Neural cell (in vitro differentiated cells): ENCODE data around the gene RARG. TPM values are rescaled to one million over a fixed set of nuclear protein-coding genes. Genes with fewer than 3 reads are reported as not detected.

ENCODE experiments used
- H2AFZ ChIP-seq: fragments of 200-600, 300-800 bp; sonication (generic), shearing (Covaris generic); 2 replicates; pipeline ENCODE4 v1.6.0; 2014; ENCODE audit warnings: low read depth, mild to moderate bottlenecking, antibody characterized with exemption, low read length, moderate library complexity
- H3F3A ChIP-seq: fragments of 200-600 bp; shearing (Covaris generic); 2 replicates; pipeline ENCODE4 v1.6.1; 2016; ENCODE audit warnings: mild to moderate bottlenecking, moderate library complexity, mixed read lengths, antibody characterized with exemption, low read length; ENCODE audit not compliant: insufficient read depth, poor library complexity, severe bottlenecking
- H3K27ac ChIP-seq: fragments of 200-600, 300-800 bp; sonication (generic), shearing (Covaris generic); 2 replicates; pipeline ENCODE4 v1.5.1; 2014; ENCODE audit warnings: mild to moderate bottlenecking, low read length, moderate library complexity
- H3K27me3 ChIP-seq: fragments of 300-800, 200-600 bp; sonication (generic), shearing (Covaris generic); 2 replicates; pipeline ENCODE4 v1.6.0; 2014; ENCODE audit warnings: mild to moderate bottlenecking, low read depth, low read length, moderate library complexity; ENCODE audit not compliant: insufficient read depth
- H3K36me3 ChIP-seq: fragments of 300-800, 200-600 bp; sonication (generic), shearing (Covaris generic); 2 replicates; pipeline ENCODE4 v1.5.1; 2014; ENCODE audit warnings: mild to moderate bottlenecking, antibody characterized with exemption, low read length, moderate library complexity; ENCODE audit not compliant: insufficient read depth
- H3K4me2 ChIP-seq: fragments of 300-800, 200-600 bp; sonication (generic), shearing (Covaris generic); 2 replicates; pipeline ENCODE4 v1.6.0; 2014; ENCODE audit warnings: mild to moderate bottlenecking, low read length
- H3K4me3 ChIP-seq: fragments of 300-800, 200-600 bp; sonication (generic), shearing (Covaris generic); 2 replicates; pipeline ENCODE4 v1.5.1; 2014; ENCODE audit warnings: mild to moderate bottlenecking, low read length, moderate library complexity
- H3K79me2 ChIP-seq: fragments of 200-600 bp; shearing (Covaris generic); replicated peaks from 2 replicates; pipeline ENCODE4 v1.6.0; 2014; ENCODE audit warnings: mild to moderate bottlenecking, low read length, moderate library complexity; ENCODE audit not compliant: insufficient read depth
- H3K9ac ChIP-seq: fragments of 300-800, 200-600 bp; sonication (generic), shearing (Covaris generic); 2 replicates; pipeline ENCODE4 v1.6.1; 2016; ENCODE audit warnings: mild to moderate bottlenecking, low read length, mixed read lengths
- H3K9me2 ChIP-seq: fragments of 200-600 bp; shearing (Covaris generic); 2 replicates; pipeline ENCODE4 v1.6.1; 2016; ENCODE audit warnings: mild to moderate bottlenecking, low read length, mixed read lengths; ENCODE audit not compliant: insufficient read depth
- H3K9me3 ChIP-seq: fragments of 200-600, 300-800 bp; sonication (generic), shearing (Covaris generic); 2 replicates; pipeline ENCODE4 v1.6.1; 2016; ENCODE audit warnings: mild to moderate bottlenecking, mixed run types, low read length, moderate library complexity, mixed read lengths
- H4K20me1 ChIP-seq: fragments of 200-600 bp; shearing (Covaris generic); 2 replicates; pipeline ENCODE4 v1.6.1; 2016; ENCODE audit warnings: mild to moderate bottlenecking, mixed run types; ENCODE audit not compliant: insufficient read depth
- CTCF ChIP-seq: fragments of 450-650 bp; IDR thresholded peaks from 2 replicates; pipeline ENCODE4 v1.5.1; 2014; ENCODE audit warnings: antibody characterized with exemption, mild to moderate bottlenecking, moderate library complexity; ENCODE audit not compliant: poor library complexity, severe bottlenecking
- EP300 ChIP-seq: fragments of 450-650 bp; conservative IDR thresholded peaks from 2 replicates; pipeline ENCODE4 v1.6.1; 2014; ENCODE audit warnings: antibody characterized with exemption, mild to moderate bottlenecking, moderate library complexity; ENCODE audit not compliant: poor library complexity, severe bottlenecking
- EZH2 ChIP-seq: fragments of 200-600, 300-800 bp; shearing (Covaris generic), sonication (generic); IDR thresholded peaks from 2 replicates; pipeline ENCODE4 v1.6.1; 2014; ENCODE audit warnings: antibody characterized with exemption, low read length, borderline replicate concordance, mild to moderate bottlenecking; ENCODE audit not compliant: insufficient read depth, poor library complexity, severe bottlenecking
- MXI1 ChIP-seq: fragments of 450-650 bp; conservative IDR thresholded peaks from 2 replicates; pipeline ENCODE4 v1.6.1; 2014; ENCODE audit warnings: antibody characterized with exemption, mild to moderate bottlenecking; ENCODE audit not compliant: poor library complexity, severe bottlenecking
- POLR2AphosphoS5 ChIP-seq: IDR thresholded peaks from 2 replicates; pipeline ENCODE4 v1.6.1; 2012
- RAD21 ChIP-seq: fragments of 450-650 bp; conservative IDR thresholded peaks from 2 replicates; pipeline ENCODE4 v1.6.1; 2014; ENCODE audit warnings: antibody characterized with exemption, mild to moderate bottlenecking, moderate library complexity
- REST ChIP-seq: IDR thresholded peaks from 2 replicates; pipeline ENCODE4 v1.6.1; 2012; ENCODE audit warnings: borderline replicate concordance
- SMC3 ChIP-seq: fragments of 450-650 bp; conservative IDR thresholded peaks from 2 replicates; pipeline ENCODE4 v1.6.1; 2014; ENCODE audit warnings: antibody characterized with exemption, mild to moderate bottlenecking, moderate library complexity; ENCODE audit not compliant: poor library complexity
- TAF1 ChIP-seq: IDR thresholded peaks from 2 replicates; pipeline ENCODE4 v1.6.1; 2012; ENCODE audit warnings: low read depth
- polyA plus RNA-seq: library from polyadenylated mRNA; depleted of rRNA; stranded (reverse); fragments of >200 nt; gene quantifications from 2 replicates; pipeline ENCODE4 v1.2.3, GENCODE V29; 2014

RARG gene
- polyA plus RNA-seq, 1 donor from 2014 or later: 0.61 TPM

GRCh38 chr12:53279283-53279869 lies 47.4 kb upstream of the RARG start:
- H3K9me3 ChIP-seq: no peaks in the 10 kb centered on the region
- no peaks in the 10 kb centered on the region for H4K20me1 ChIP-seq
- no peaks in the 10 kb centered on the region for H3K79me2 ChIP-seq
- no peaks in the 10 kb centered on the region for H3K9me2 ChIP-seq
- no peak overlapping the region for H3K4me2 ChIP-seq
- no peaks in the 10 kb centered on the region for H3F3A ChIP-seq
- no peak overlapping the region for H3K4me3 ChIP-seq
- H3K27me3 ChIP-seq: no peaks in the 10 kb centered on the region
- H3K27ac ChIP-seq: no peak overlapping the region
- H3K36me3 ChIP-seq: no peaks in the 10 kb centered on the region
- H3K9ac ChIP-seq: no peak overlapping the region
- TF ChIP-seq TAF1 (no peak), REST (no peak), EZH2 (no peak), SMC3 (no peak), RAD21 (no peak), EP300 (no peak), MXI1 (no peak), CTCF (no peak), POLR2AphosphoS5 (no peak)
- no peak overlapping the region for H2AFZ ChIP-seq

GRCh38 chr12:53277981-53278380 lies 46.0 kb upstream of the RARG start:
- no peaks in the 10 kb centered on the region for H3K27me3 ChIP-seq
- H3K4me3 ChIP-seq: no peak overlapping the region
- H3K79me2 ChIP-seq: no peaks in the 10 kb centered on the region
- H3K9me3 ChIP-seq: no peaks in the 10 kb centered on the region
- no peak overlapping the region for H3K27ac ChIP-seq
- H3K9ac ChIP-seq: no peak overlapping the region
- no peak overlapping the region for H2AFZ ChIP-seq
- H3K9me2 ChIP-seq: no peaks in the 10 kb centered on the region
- no peaks in the 10 kb centered on the region for H4K20me1 ChIP-seq
- H3F3A ChIP-seq: no peaks in the 10 kb centered on the region
- TF ChIP-seq REST (no peak), CTCF (no peak), TAF1 (no peak), EP300 (no peak), RAD21 (no peak), SMC3 (no peak), EZH2 (no peak), MXI1 (no peak), POLR2AphosphoS5 (no peak)
- H3K4me2 ChIP-seq: no peak overlapping the region
- H3K36me3 ChIP-seq: no peaks in the 10 kb centered on the region
